Pulmonary artery endothelial cell (primary cell): ENCODE results near the gene ACAD11. TPM values are rescaled to one million over a fixed set of nuclear protein-coding genes. Genes with fewer than 3 reads are reported as not detected.

ENCODE experiments used
- DNase-seq: peaks from one replicate; pipeline ENCODE4 v3.0.0-alpha.2; 2011; ENCODE audit warnings: low read depth, low spot score
- total RNA-seq: library from RNA; depleted of rRNA; stranded (reverse); fragments of >200 nt; gene quantifications from 2 replicates; pipeline ENCODE4 v1.2.3, GENCODE V29; 2014

The ACAD11 gene
- total RNA-seq, 1 donor from 2014 or later = 28.2 TPM

DNA sequence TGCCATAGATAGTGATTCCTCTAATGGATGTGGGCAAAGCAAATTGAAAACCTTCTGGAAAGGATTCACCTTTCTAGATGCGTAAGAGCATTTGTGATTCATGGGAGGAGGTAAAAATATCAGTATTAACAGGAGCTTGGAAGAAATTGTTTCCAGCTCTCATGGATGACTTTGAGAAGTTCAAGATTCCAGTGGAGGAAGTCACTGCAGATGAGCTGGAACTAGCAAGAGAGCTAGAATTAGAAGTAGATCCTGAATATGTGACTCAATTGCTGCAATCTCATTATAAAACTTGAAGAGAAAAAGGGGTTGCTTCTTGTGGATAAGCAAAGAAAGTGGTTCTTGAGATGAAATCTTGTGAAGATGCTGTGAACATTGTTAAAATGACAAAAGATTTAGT lies 150.5 kb downstream of the ACAD11 start:
- DNase-seq = no peak

Other genes starting within 250 kb of the ACAD11 start
- 63.0 and 75.6 TPM in 2 replicates for gene DNAJC13, start 242.3 kb downstream of the ACAD11 start, total RNA-seq
- 4.4 and 7.7 TPM in 2 replicates for gene ACKR4, start 62.5 kb downstream of the ACAD11 start, total RNA-seq
- gene UBA5, start 520 bp upstream of the ACAD11 start, total RNA-seq = 34.0 and 62.7 TPM in 2 replicates
- 19.7 and 22.5 TPM in 2 replicates for gene NPHP3, start 62.6 kb upstream of the ACAD11 start, total RNA-seq